Activated naive CD8-positive, alpha-beta T cell treated with anti-CD3 and anti-CD28 coated beads, Interleukin-2, amount 50 U/mL, for 24 hours (primary cell): Measurements from ENCODE around the gene PPFIBP1.
A peak's percentile ranks its signal among the peaks of the same experiment; 100 is the strongest.

ENCODE experiments used
- ATAC-seq: fragments of 150-1000 bp; cut with Tn5 transposase; one replicate; pipeline ENCODE4 v1.10.0; 2021
- DNase-seq: peaks from one replicate; pipeline ENCODE4 v3.0.0; 2021
- H3K27ac Mint-ChIP-seq: one replicate; pipeline ENCODE4 v1.8.0; 2021; ENCODE audit warnings: mild to moderate bottlenecking, mixed read lengths
- H3K27me3 Mint-ChIP-seq: one replicate; pipeline ENCODE4 v1.8.0; 2021; ENCODE audit warnings: mixed read lengths
- H3K36me3 Mint-ChIP-seq: one replicate; pipeline ENCODE4 v1.8.0; 2021; ENCODE audit warnings: low read depth, mixed read lengths
- H3K4me1 Mint-ChIP-seq: one replicate; pipeline ENCODE4 v1.8.0; 2021; ENCODE audit warnings: mixed read lengths
- H3K4me3 Mint-ChIP-seq: one replicate; pipeline ENCODE4 v1.8.0; 2021; ENCODE audit warnings: mild to moderate bottlenecking, moderate library complexity, mixed read lengths
- H3K9me3 Mint-ChIP-seq: one replicate; pipeline ENCODE4 v1.8.0; 2021; ENCODE audit warnings: mixed read lengths

PPFIBP1 gene

GRCh38 chr12:27555361-27555760 lies 31.4 kb downstream of the PPFIBP1 start:
- ATAC-seq (no peak), DNase-seq (no peak)
- Mint-ChIP-seq H3K36me3 (peaks cover 2% of the 10 kb centered on the region), H3K9me3 (no peaks in the 10 kb centered on the region), H3K4me1 (peaks cover 26% of the 10 kb centered on the region), H3K27me3 (no peaks in the 10 kb centered on the region), H3K4me3 (no peak overlapping the region), H3K27ac (no peak overlapping the region)

- DNase-seq: no peak
- H3K27ac Mint-ChIP-seq: no peak overlapping the region
Observed at GRCh38 chr12:27555925-27556778, 32.1 kb downstream of the PPFIBP1 start.

GRCh38 chr12:27560126-27560525 lies 36.1 kb downstream of the PPFIBP1 start:
- H3K27ac Mint-ChIP-seq: no peak overlapping the region

More at GRCh38 chr12:27555925-27556778, 32.1 kb downstream of the PPFIBP1 start:
- Mint-ChIP-seq H3K9me3 (no peaks in the 10 kb centered on the region), H3K4me3 (no peak overlapping the region), H3K4me1 (peaks cover 26% of the 10 kb centered on the region), H3K36me3 (peaks cover 2% of the 10 kb centered on the region), H3K27me3 (no peaks in the 10 kb centered on the region)
- no peak for ATAC-seq

GRCh38 chr12:27561535-27562350 lies 37.7 kb downstream of the PPFIBP1 start:
- Mint-ChIP-seq H3K36me3 (no peaks in the 10 kb centered on the region), H3K4me1 (peaks cover 12% of the 10 kb centered on the region), H3K27ac (no peak overlapping the region), H3K27me3 (no peaks in the 10 kb centered on the region), H3K4me3 (no peak overlapping the region), H3K9me3 (no peaks in the 10 kb centered on the region)
- ATAC-seq (no peak), DNase-seq (no peak)

More at GRCh38 chr12:27560126-27560525, 36.1 kb downstream of the PPFIBP1 start:
- Mint-ChIP-seq H3K4me3 (no peak overlapping the region), H3K9me3 (no peaks in the 10 kb centered on the region), H3K36me3 (no peaks in the 10 kb centered on the region), H3K27me3 (no peaks in the 10 kb centered on the region), H3K4me1 (peaks cover 22% of the 10 kb centered on the region)
- ATAC-seq (no peak), DNase-seq (no peak)

- no peaks in the 10 kb centered on the region for H3K9me3 Mint-ChIP-seq
- H3K4me3 Mint-ChIP-seq: no peak overlapping the region
- H3K36me3 Mint-ChIP-seq: no peaks in the 10 kb centered on the region
- ATAC-seq (no peak), DNase-seq (no peak)
- H3K4me1 Mint-ChIP-seq: peaks cover 12% of the 10 kb centered on the region
- no peaks in the 10 kb centered on the region for H3K27me3 Mint-ChIP-seq
- no peak overlapping the region for H3K27ac Mint-ChIP-seq
Observed at GRCh38 chr12:27564612-27565213, 40.7 kb downstream of the PPFIBP1 start.

GRCh38 chr12:27566159-27566558 lies 42.2 kb downstream of the PPFIBP1 start:
- H3K27me3 Mint-ChIP-seq: no peaks in the 10 kb centered on the region
- ATAC-seq: no peak
- no peak overlapping the region for H3K27ac Mint-ChIP-seq
- no peaks in the 10 kb centered on the region for H3K36me3 Mint-ChIP-seq
- no peaks in the 10 kb centered on the region for H3K9me3 Mint-ChIP-seq
- no peak for DNase-seq
- H3K4me3 Mint-ChIP-seq: no peak overlapping the region
- peaks cover 12% of the 10 kb centered on the region for H3K4me1 Mint-ChIP-seq

- ATAC-seq (no peak), DNase-seq (no peak)
- H3K4me3 Mint-ChIP-seq: no peak overlapping the region
- H3K36me3 Mint-ChIP-seq: no peaks in the 10 kb centered on the region
- H3K27me3 Mint-ChIP-seq: no peaks in the 10 kb centered on the region
- no peaks in the 10 kb centered on the region for H3K9me3 Mint-ChIP-seq
- no peak overlapping the region for H3K27ac Mint-ChIP-seq
- H3K4me1 Mint-ChIP-seq: peaks cover 12% of the 10 kb centered on the region
Observed at GRCh38 chr12:27566626-27567025, 42.6 kb downstream of the PPFIBP1 start.

GRCh38 chr12:27571463-27571862 lies 47.5 kb downstream of the PPFIBP1 start:
- Mint-ChIP-seq H3K4me1 (peaks cover 23% of the 10 kb centered on the region), H3K4me3 (no peak overlapping the region), H3K27me3 (no peaks in the 10 kb centered on the region), H3K9me3 (no peaks in the 10 kb centered on the region), H3K27ac (no peak overlapping the region), H3K36me3 (no peaks in the 10 kb centered on the region)
- DNase-seq (no peak), ATAC-seq (peak; percentile 46)

GRCh38 chr12:27572486-27573255 lies 48.7 kb downstream of the PPFIBP1 start:
- Mint-ChIP-seq H3K36me3 (no peaks in the 10 kb centered on the region), H3K27ac (no peak overlapping the region), H3K4me3 (no peak overlapping the region), H3K9me3 (no peaks in the 10 kb centered on the region), H3K27me3 (no peaks in the 10 kb centered on the region), H3K4me1 (peaks cover 23% of the 10 kb centered on the region)
- ATAC-seq (no peak), DNase-seq (no peak)

GRCh38 chr12:27573972-27574371 lies 50.0 kb downstream of the PPFIBP1 start:
- no peak overlapping the region for H3K4me3 Mint-ChIP-seq
- peak overlapping the region; percentile 39 for H3K27ac Mint-ChIP-seq
- peaks cover 23% of the 10 kb centered on the region for H3K4me1 Mint-ChIP-seq
- H3K36me3 Mint-ChIP-seq: no peaks in the 10 kb centered on the region
- no peak for ATAC-seq
- H3K9me3 Mint-ChIP-seq: no peaks in the 10 kb centered on the region
- no peaks in the 10 kb centered on the region for H3K27me3 Mint-ChIP-seq
- DNase-seq: no peak

- no peak overlapping the region for H3K4me3 Mint-ChIP-seq
- H3K9me3 Mint-ChIP-seq: no peaks in the 10 kb centered on the region
- H3K4me1 Mint-ChIP-seq: peaks cover 23% of the 10 kb centered on the region
- no peaks in the 10 kb centered on the region for H3K27me3 Mint-ChIP-seq
- no peak overlapping the region for H3K27ac Mint-ChIP-seq
- ATAC-seq: no peak
- DNase-seq: no peak
- H3K36me3 Mint-ChIP-seq: no peaks in the 10 kb centered on the region
Observed at GRCh38 chr12:27575090-27575761, 51.2 kb downstream of the PPFIBP1 start.

- ATAC-seq (no peak), DNase-seq (no peak)
- H3K9me3 Mint-ChIP-seq: no peaks in the 10 kb centered on the region
- H3K27me3 Mint-ChIP-seq: no peaks in the 10 kb centered on the region
- no peaks in the 10 kb centered on the region for H3K36me3 Mint-ChIP-seq
- no peak overlapping the region for H3K4me3 Mint-ChIP-seq
- H3K4me1 Mint-ChIP-seq: peaks cover 23% of the 10 kb centered on the region
- H3K27ac Mint-ChIP-seq: no peak overlapping the region
Observed at GRCh38 chr12:27575762-27576118, 51.7 kb downstream of the PPFIBP1 start.

- Mint-ChIP-seq H3K9me3 (no peaks in the 10 kb centered on the region), H3K36me3 (no peaks in the 10 kb centered on the region), H3K4me3 (no peak overlapping the region), H3K4me1 (peaks cover 28% of the 10 kb centered on the region), H3K27ac (no peak overlapping the region), H3K27me3 (no peaks in the 10 kb centered on the region)
- ATAC-seq (no peak), DNase-seq (no peak)
Observed at GRCh38 chr12:27576667-27577347, 52.8 kb downstream of the PPFIBP1 start.
